Measurements from ENCODE around the gene GLOD4. TPM values are rescaled to one million over a fixed set of nuclear protein-coding genes. Genes with fewer than 3 reads are reported as not detected.

The GLOD4 gene
- total and polyA plus RNA-seq, 10 of the 15 experiments (the other 5 are each of a cell fraction or from before 2014, with no cell fraction given): 40.8 to 107 (median 81.2) TPM

DNA sequence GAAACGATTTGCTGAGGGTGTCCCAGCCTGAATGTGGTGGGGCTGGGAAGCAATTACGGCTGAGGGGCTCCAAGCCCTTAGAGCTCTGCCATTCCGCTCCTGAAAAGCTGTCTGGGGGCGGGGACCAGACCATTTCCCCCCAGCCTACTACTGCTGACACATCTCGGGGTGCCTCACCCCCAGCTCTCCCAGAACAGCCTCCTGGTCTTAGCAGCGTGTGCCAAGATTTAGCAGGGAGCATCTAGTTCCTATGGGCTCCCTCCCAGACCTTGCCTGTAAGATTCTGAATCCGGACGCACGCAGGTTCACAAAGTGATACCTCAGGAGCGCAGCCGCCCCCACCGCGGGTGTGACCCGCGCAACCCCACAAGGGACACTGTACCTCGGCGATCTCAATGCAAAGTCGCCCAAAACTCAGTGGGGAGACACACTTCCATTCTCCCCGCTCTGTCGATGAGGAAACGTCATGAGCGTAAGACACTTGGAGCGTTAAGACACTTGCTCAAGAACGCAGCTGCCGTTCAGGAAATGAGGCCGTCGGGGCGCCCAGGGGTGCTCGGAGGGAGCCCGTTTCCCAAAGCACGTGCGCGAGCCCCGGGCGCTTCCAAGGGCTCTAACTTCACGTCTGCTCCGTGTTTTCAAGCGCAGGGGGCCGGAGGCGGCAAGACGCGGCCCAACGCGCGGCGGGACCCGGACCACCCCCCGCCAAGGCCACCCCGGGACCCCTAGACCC, 30.6 kb downstream of the GLOD4 start (continued):
- TF ChIP-seq, protein P1, sequence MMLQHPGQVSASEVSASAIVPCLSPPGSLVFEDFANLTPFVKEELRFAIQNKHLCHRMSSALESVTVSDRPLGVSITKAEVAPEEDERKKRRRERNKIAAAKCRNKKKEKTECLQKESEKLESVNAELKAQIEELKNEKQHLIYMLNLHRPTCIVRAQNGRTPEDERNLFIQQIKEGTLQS (IDR thresholded peaks at IDR 0.05; ENCODE audit: borderline replicate concordance, extremely low read depth, low read depth, low read length): no peak
- TF ChIP-seq EGR1 (IDR thresholded peaks at IDR 0.05; ENCODE audit: borderline replicate concordance in 1 of 2, low read depth in 2 of 2, low read length in 2 of 2) (peak in 1 of 2 experiments; percentile 3; a peak in 1 of 3 replicates), POU2F2 (IDR thresholded peaks at IDR 0.05; ENCODE audit: borderline replicate concordance, low read depth, low read length) (no peak), NR2C1 (IDR thresholded peaks at IDR 0.05) (no peak), DPF2 (IDR thresholded peaks at IDR 0.05) (no peak), IRF4 (IDR thresholded peaks at IDR 0.05; ENCODE audit: low read depth, low read length) (0 out of 2 replicates have a peak, but pooled peaks have one; percentile 5), ZNF207 (IDR thresholded peaks at IDR 0.05; ENCODE audit: borderline replicate concordance) (no peak), POLR2AphosphoS2 (IDR thresholded peaks at IDR 0.05; ENCODE audit: low read depth, low read length) (no peak), TARDBP (IDR thresholded peaks at IDR 0.05; ENCODE audit: borderline replicate concordance) (no peak), POLR2A (IDR thresholded peaks at IDR 0.05; ENCODE audit: low read depth, low read length) (no peak), CHD4 (IDR thresholded peaks at IDR 0.05) (no peak), HCFC1 (IDR thresholded peaks at IDR 0.05; ENCODE audit: low read length) (no peak), SPI1 (IDR thresholded peaks at IDR 0.05; ENCODE audit: borderline replicate concordance, insufficient read depth, low read depth, low read length) (no peak), PRDM15 (CRISPR knock-in tag; IDR thresholded peaks at IDR 0.05) (no peak), IKZF1 (conservative IDR thresholded peaks at IDR 0.05) (no peak), IRF5 (IDR thresholded peaks at IDR 0.05; ENCODE audit: borderline replicate concordance) (no peak), ATF7 (IDR thresholded peaks at IDR 0.05; ENCODE audit: low read depth) (no peak), ASH2L (IDR thresholded peaks at IDR 0.05; ENCODE audit: borderline replicate concordance, low read depth) (no peak), ZZZ3 (IDR thresholded peaks at IDR 0.05; ENCODE audit: control insufficient read depth, insufficient read length, low read depth) (no peak), TAF1 (IDR thresholded peaks at IDR 0.05; ENCODE audit: borderline replicate concordance, low read depth, low read length) (no peak), RELB (IDR thresholded peaks at IDR 0.05; ENCODE audit: low read depth) (0 out of 2 replicates have a peak, but pooled peaks have one; percentile 20)
- TF ChIP-seq, protein P2, sequence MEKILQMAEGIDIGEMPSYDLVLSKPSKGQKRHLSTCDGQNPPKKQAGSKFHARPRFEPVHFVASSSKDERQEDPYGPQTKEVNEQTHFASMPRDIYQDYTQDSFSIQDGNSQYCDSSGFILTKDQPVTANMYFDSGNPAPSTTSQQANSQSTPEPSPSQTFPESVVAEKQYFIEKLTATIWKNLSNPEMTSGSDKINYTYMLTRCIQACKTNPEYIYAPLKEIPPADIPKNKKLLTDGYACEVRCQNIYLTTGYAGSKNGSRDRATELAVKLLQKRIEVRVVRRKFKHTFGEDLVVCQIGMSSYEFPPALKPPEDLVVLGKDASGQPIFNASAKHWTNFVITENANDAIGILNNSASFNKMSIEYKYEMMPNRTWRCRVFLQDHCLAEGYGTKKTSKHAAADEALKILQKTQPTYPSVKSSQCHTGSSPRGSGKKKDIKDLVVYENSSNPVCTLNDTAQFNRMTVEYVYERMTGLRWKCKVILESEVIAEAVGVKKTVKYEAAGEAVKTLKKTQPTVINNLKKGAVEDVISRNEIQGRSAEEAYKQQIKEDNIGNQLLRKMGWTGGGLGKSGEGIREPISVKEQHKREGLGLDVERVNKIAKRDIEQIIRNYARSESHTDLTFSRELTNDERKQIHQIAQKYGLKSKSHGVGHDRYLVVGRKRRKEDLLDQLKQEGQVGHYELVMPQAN (conservative IDR thresholded peaks at IDR 0.05): no peak

Measured in GM12878 (cell line).